PC-9 (cell line): ENCODE data around the gene COL6A1. TPM values are rescaled to one million over a fixed set of nuclear protein-coding genes. Genes with fewer than 3 reads are reported as not detected.

Experiments
- BruUV-seq: library from RNA; stranded (reverse); fragments of 400-500 nt; replicated peaks from 2 replicates; lab custom pipeline; 2021; lab: Mats Ljungman, UMichigan
- CTCF ChIA-PET: fragments of 300-600 bp; sonication (Branson Sonifier 250); formaldehyde crosslinking; loops from one replicate; lab custom pipeline; 2022; ENCODE audit warnings: antibody characterized with exemption; lab: Charles Lee
- POLR2A ChIA-PET: fragments of 300-600 bp; sonication (Branson Sonifier 250); formaldehyde crosslinking; loops from one replicate; lab custom pipeline; 2022; ENCODE audit warnings: antibody characterized with exemption; ENCODE audit not compliant: unreplicated experiment; lab: Charles Lee
- DNase-seq, 2 experiments: peaks; one replicate each; pipeline versions ENCODE4 v3.0.0 to v3.0.0-alpha.2; 2015 to 2022; ENCODE audit warnings: mixed read lengths in 1 of 2
- H2AFZ ChIP-seq: fragments of 200-600 bp; sonication (generic); 2 replicates; pipeline ENCODE4 v1.8.1; 2017; ENCODE audit warnings: antibody characterized with exemption
- H3F3A ChIP-seq: fragments of 200-600 bp; sonication (generic); 2 replicates; pipeline ENCODE4 v1.8.1; 2017; ENCODE audit warnings: antibody characterized with exemption, mild to moderate bottlenecking, low read depth; ENCODE audit not compliant: insufficient read depth
- H3K27ac ChIP-seq: fragments of 200-600 bp; sonication (generic); 2 replicates; pipeline ENCODE4 v1.6.1; 2016; ENCODE audit warnings: mixed run types
- H3K27me3 ChIP-seq: fragments of 200-600 bp; sonication (generic); 2 replicates; pipeline ENCODE4 v1.6.1; 2016; ENCODE audit warnings: low read depth, mixed run types; ENCODE audit not compliant: insufficient read depth
- H3K36me3 ChIP-seq: fragments of 200-600 bp; sonication (generic); 2 replicates; pipeline ENCODE4 v1.6.1; 2016; ENCODE audit warnings: low read depth, mixed run types
- H3K4me1 ChIP-seq: fragments of 200-600 bp; sonication (generic); replicated peaks from 2 replicates; pipeline ENCODE4 v1.6.1; 2016; ENCODE audit warnings: mixed run types; ENCODE audit not compliant: insufficient read depth
- H3K4me2 ChIP-seq: fragments of 200-600 bp; sonication (generic); 2 replicates; pipeline ENCODE4 v1.6.1; 2017; ENCODE audit warnings: mixed run types
- H3K4me3 ChIP-seq: fragments of 200-600 bp; sonication (generic); 2 replicates; pipeline ENCODE4 v1.6.1; 2016; ENCODE audit warnings: mixed run types
- H3K79me2 ChIP-seq: fragments of 200-600 bp; sonication (generic); 2 replicates; pipeline ENCODE4 v1.6.1; 2017; ENCODE audit warnings: low read depth, mixed run types
- H3K9me2 ChIP-seq: fragments of 200-600 bp; sonication (generic); 2 replicates; pipeline ENCODE4 v1.8.1; 2017; ENCODE audit warnings: mild to moderate bottlenecking; ENCODE audit not compliant: insufficient read depth
- H3K9me3 ChIP-seq: fragments of 200-600 bp; sonication (generic); 2 replicates; pipeline ENCODE4 v1.8.1; 2016; ENCODE audit warnings: low read depth; ENCODE audit not compliant: insufficient read depth
- H4K20me1 ChIP-seq: fragments of 200-600 bp; sonication (generic); 2 replicates; pipeline ENCODE4 v1.8.1; 2017; ENCODE audit not compliant: insufficient read depth
- EZH2 ChIP-seq: fragments of 200-600 bp; sonication (generic); IDR thresholded peaks from 2 replicates; pipeline ENCODE4 v1.8.0; 2017; ENCODE audit warnings: antibody characterized with exemption, low read depth
- intact Hi-C: fragments of 100-400 bp; cut with micrococcal nuclease; formaldehyde crosslinking; loops from one replicate; pipeline ENCODE4 v1.10.0; 2022; ENCODE audit not compliant: unreplicated experiment
- total RNA-seq: library from RNA; stranded (reverse); gene quantifications from 2 replicates; pipeline ENCODE4 v1.2.3, GENCODE V29; 2021
- TF ChIP-seq, protein P1 (sequence below): fragments of 200-600 bp; sonication (generic); conservative IDR thresholded peaks from 2 replicates; pipeline ENCODE4 v1.6.1; 2017; ENCODE audit warnings: mixed run types, antibody characterized with exemption, mild to moderate bottlenecking, moderate library complexity

Gene COL6A1
- total RNA-seq, 1 experiment from 2014 or later: 43.1 TPM

DNA sequence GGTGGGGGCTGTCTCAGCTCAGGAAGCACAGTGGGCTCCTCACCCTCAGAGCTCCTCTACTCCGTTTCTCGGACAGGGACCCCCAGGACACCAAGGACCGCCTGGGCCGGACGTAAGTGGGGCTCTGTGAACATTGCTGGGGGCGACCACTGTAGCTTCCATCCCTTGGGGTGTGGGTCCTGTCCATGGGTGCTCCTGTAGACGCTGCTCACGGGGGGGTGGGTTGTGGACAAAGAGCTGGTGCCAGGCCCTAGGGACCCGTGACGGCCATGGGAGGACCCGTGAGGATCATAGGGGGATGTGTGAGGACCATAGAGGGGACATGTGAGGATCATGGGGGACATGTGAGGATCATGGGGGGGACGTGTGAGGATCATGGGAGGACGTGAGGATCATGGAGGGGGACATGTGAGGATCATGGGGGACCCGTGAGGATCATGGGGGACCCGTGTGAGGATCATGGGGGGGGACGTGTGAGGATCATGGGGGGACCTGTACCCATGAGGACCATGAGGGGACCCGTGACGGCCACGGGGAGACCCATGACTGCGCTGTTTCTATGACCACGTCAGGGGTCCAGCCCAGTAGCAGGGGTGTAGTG is 18.1 kb downstream of the COL6A1 start:
- H2AFZ ChIP-seq: no peak overlapping the region
- no peaks in the 10 kb centered on the region for H3K79me2 ChIP-seq
- no peaks in the 10 kb centered on the region for H3F3A ChIP-seq
- no peak overlapping the region for H3K4me3 ChIP-seq
- ChIA-PET POLR2A (no interaction called here), CTCF (no interaction called here)
- no peaks in the 10 kb centered on the region for H4K20me1 ChIP-seq
- H3K9me3 ChIP-seq: no peaks in the 10 kb centered on the region
- H3K36me3 ChIP-seq: no peaks in the 10 kb centered on the region
- peaks cover 15% of the 10 kb centered on the region for H3K4me1 ChIP-seq
- BruUV-seq: no TSS peak
- H3K4me2 ChIP-seq: no peak overlapping the region
- H3K9me2 ChIP-seq: no peaks in the 10 kb centered on the region
- TF ChIP-seq EZH2: no peak
- TF ChIP-seq, protein P1, sequence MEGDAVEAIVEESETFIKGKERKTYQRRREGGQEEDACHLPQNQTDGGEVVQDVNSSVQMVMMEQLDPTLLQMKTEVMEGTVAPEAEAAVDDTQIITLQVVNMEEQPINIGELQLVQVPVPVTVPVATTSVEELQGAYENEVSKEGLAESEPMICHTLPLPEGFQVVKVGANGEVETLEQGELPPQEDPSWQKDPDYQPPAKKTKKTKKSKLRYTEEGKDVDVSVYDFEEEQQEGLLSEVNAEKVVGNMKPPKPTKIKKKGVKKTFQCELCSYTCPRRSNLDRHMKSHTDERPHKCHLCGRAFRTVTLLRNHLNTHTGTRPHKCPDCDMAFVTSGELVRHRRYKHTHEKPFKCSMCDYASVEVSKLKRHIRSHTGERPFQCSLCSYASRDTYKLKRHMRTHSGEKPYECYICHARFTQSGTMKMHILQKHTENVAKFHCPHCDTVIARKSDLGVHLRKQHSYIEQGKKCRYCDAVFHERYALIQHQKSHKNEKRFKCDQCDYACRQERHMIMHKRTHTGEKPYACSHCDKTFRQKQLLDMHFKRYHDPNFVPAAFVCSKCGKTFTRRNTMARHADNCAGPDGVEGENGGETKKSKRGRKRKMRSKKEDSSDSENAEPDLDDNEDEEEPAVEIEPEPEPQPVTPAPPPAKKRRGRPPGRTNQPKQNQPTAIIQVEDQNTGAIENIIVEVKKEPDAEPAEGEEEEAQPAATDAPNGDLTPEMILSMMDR: no peak
- no peak overlapping the region for H3K27ac ChIP-seq
- no peaks in the 10 kb centered on the region for H3K27me3 ChIP-seq
- intact Hi-C loops: no loop called here
- DNase-seq: no peak

GRCh38 chr21:46000182-46000730 is 18.7 kb downstream of the COL6A1 start:
- no TSS peak for BruUV-seq
- ChIA-PET POLR2A (no interaction called here), CTCF (no interaction called here)
- no peak for DNase-seq
- H3K79me2 ChIP-seq: no peaks in the 10 kb centered on the region
- H2AFZ ChIP-seq: no peak overlapping the region
- no peaks in the 10 kb centered on the region for H3K9me3 ChIP-seq
- no peak overlapping the region for H3K4me3 ChIP-seq
- no peaks in the 10 kb centered on the region for H3K9me2 ChIP-seq
- H3K4me2 ChIP-seq: no peak overlapping the region
- 0 out of 2 replicates have a peak, but pooled peaks cover 5% of the 10 kb centered on the region for H3F3A ChIP-seq
- no peak overlapping the region for H3K27ac ChIP-seq
- no peaks in the 10 kb centered on the region for H3K27me3 ChIP-seq
- peaks cover 10% of the 10 kb centered on the region for H3K4me1 ChIP-seq
- no peaks in the 10 kb centered on the region for H3K36me3 ChIP-seq
- no peaks in the 10 kb centered on the region for H4K20me1 ChIP-seq
- TF ChIP-seq, protein P1: no peak
- TF ChIP-seq EZH2: no peak
- intact Hi-C loops: no loop called here

DNA sequence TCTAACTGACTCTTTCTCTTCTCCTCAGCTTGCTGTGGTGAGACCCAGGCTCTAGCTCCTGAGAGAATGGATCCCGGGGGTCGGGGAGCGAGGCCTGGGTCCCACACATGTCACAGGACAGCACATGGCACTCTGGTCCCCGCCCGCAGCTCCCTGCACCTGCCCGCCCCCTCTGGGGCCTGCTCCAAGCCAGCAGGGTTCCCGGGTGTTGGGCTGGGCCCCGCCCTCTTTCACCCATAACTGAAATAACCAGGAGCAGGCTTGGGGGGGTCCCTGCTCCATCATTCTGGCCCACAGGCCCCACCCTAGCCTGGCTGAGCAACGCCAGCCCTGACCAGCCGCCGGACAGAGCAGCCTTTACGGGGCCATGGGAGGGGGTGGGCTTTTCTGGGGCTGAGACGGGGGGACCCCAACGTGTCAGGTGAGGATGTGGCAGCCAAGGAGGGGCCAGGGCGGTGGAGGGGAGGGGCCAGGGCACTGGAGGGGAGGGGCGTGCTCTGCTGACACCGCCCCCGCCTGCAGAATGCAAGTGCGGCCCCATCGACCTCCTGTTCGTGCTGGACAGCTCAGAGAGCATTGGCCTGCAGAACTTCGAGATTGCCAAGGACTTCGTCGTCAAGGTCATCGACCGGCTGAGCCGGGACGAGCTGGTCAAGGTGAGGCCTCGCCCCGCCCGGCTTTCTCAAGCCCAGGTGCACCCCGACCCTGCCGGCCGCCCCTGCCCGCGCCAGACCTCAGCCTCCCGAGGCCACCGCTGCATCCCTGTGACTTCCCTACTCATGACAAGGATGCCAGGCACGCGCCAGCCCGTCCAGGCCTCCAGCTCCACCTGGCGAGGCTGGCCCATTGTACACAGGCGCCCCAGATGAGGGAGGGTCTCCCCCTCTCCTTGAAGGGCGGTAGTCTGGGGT is 19.4 kb downstream of the COL6A1 start:
- Histone ChIP-seq H4K20me1 (no peaks in the 10 kb centered on the region), H3K9me3 (no peaks in the 10 kb centered on the region), H3K27me3 (no peaks in the 10 kb centered on the region), H3K79me2 (no peaks in the 10 kb centered on the region), H3K4me3 (no peak overlapping the region), H3K36me3 (no peaks in the 10 kb centered on the region), H3K4me2 (no peak overlapping the region), H3K4me1 (peaks cover 4% of the 10 kb centered on the region), H2AFZ (no peak overlapping the region), H3K27ac (no peak overlapping the region), H3K9me2 (no peaks in the 10 kb centered on the region), H3F3A (0 out of 2 replicates have a peak, but pooled peaks cover 5% of the 10 kb centered on the region)
- CTCF ChIA-PET: no interaction called here
- no TSS peak for BruUV-seq
- POLR2A ChIA-PET: no interaction called here
- no peak for DNase-seq
- TF ChIP-seq, protein P1: no peak
- TF ChIP-seq EZH2: no peak
- intact Hi-C loops: no loop called here
